Peyer's patch (tissue), 4 donors: Measurements from ENCODE around the gene GNL3.
A peak's percentile ranks its signal among the peaks of the same experiment; 100 is the strongest.

Source experiments
- CTCF ChIP-seq, 6 experiments: fragments of 450-650 bp in 4 of 6; fragments of 200-600 bp in 2 of 6; sonication (generic) in 1 of 6; IDR thresholded peaks; one replicate each; pipeline ENCODE4 v1.5.1; 2017 to 2019; ENCODE audit warnings: antibody characterized with exemption in 6 of 6, mild to moderate bottlenecking in 3 of 6, moderate library complexity in 1 of 6
- POLR2A ChIP-seq, 2 donors: fragments of 450-650 bp; IDR thresholded peaks; one replicate each; pipeline ENCODE4 v1.5.1; 2017; ENCODE audit warnings: antibody characterized with exemption in 2 of 2, mild to moderate bottlenecking in 2 of 2, moderate library complexity in 2 of 2

DNA sequence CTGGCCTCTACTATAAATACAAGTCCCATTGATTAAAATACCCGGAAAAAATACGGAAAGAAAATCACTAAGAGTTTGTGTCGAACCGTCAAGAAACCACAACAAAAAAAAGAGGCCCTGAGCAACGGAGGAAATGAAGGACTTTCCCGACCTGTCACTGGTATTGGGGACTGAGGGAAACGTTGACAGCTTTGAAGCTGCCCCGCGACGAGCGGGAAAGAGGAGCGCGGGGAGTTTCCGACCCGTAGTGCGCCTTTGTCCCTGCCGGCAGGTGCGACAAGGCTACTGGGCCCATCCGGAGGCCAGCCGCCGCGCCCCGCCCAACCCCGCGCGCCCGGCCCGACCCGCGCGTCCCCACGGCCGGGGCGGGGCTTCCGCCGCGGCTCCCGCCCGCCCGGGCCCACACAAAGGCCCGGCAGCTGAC is 535 bp upstream of the GNL3 start:
- peak in 1 of 6 experiments; percentile 20 for TF ChIP-seq CTCF (IDR thresholded peaks at IDR 0.05)
- TF ChIP-seq POLR2A (IDR thresholded peaks at IDR 0.05) = peak in 1 of 2 donors; percentile 45
